Stimulated activated effector memory CD8-positive, alpha-beta T cell treated with anti-CD3 and anti-CD28 coated beads, Interleukin-12 subunit alpha, Interleukin-12 subunit beta, amount 100 ng/mL, for 72 hours (primary cell): ENCODE data around the gene RASA2.

ENCODE experiments used
- ATAC-seq: fragments of 150-1000 bp; cut with Tn5 transposase; 2 replicates; pipeline ENCODE4 v1.10.0; 2021
- DNase-seq, 2 donors: peaks; one replicate each; pipeline ENCODE4 v3.0.0; 2021 to 2022; ENCODE audit warnings: low spot score in 2 of 2
- H3K27ac Mint-ChIP-seq: one replicate; pipeline ENCODE4 v1.8.0; 2022; ENCODE audit warnings: mild to moderate bottlenecking, mixed read lengths
- H3K36me3 Mint-ChIP-seq: one replicate; pipeline ENCODE4 v1.8.0; 2022; ENCODE audit warnings: mild to moderate bottlenecking, mixed read lengths
- H3K4me1 Mint-ChIP-seq: one replicate; pipeline ENCODE4 v1.8.0; 2022; ENCODE audit warnings: mixed read lengths
- H3K4me3 Mint-ChIP-seq: one replicate; pipeline ENCODE4 v1.8.0; 2022; ENCODE audit warnings: mild to moderate bottlenecking, mixed read lengths
- H3K9me3 Mint-ChIP-seq: one replicate; pipeline ENCODE4 v1.8.0; 2022; ENCODE audit warnings: mixed read lengths

RASA2 gene

DNA sequence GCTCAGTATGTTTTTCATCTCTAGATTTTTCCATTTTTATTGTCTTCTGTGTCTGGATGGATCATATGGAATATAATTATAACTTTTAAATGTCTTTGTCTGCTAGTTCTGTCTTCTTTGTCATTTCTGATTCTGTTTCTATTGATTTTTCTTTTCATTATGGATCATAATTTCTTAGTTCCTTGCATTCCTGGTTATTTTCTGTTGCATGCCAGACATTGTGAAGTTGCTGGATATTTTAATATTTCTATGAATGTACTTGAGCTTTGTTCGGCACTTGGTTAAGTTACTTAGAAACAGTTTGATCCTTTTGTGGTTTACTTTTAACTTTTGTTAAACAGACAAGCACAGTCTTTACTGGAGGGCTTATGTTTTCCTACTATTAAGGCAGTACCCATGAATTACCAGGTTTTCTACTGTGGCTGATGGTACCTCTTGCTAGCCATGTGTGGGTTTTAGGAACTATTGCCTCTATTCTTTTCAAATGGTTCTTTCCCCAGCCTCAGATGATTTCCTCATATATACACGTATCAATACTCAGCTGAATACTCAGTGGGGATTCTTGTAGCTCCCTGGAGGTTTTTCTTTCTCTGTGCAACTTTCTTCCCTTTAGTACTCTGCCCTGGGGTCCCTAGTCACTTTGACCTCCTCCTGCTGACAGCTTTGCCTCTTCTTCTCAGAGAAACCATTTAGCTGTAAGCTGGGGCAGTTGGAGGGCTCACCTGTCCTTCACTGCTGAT lies 64.3 kb downstream of the RASA2 start:
- Mint-ChIP-seq H3K36me3 (peaks cover 58% of the 10 kb centered on the region), H3K9me3 (peaks cover 2% of the 10 kb centered on the region)

DNA sequence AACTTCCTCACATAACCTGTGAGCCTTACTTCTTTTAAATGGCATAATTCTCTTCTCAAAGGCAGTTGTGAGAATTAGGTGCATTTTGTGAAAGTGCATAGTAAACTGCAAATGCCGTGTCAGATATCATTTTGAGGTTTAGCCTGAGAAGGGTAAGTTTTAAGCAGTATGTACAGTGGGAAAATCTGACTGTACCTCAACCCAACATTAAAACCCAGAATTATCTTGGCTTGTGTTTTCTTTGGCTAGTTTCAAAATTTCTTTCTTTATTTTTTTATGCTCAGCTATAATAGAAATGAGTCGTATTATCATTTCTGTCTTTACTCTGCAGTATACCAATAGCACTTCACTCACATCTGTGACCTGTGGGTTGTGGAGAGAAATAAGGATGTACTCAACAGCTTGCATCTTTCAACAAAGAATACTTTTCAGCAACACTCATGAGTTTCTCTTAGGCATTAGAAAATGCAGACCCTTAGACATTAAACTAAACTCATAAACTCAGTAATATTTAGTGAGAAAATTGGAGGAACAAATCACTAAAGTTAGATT lies 65.7 kb downstream of the RASA2 start:
- DNase-seq (no peak), ATAC-seq (peak; percentile 83)
- peaks cover 50% of the 10 kb centered on the region for H3K4me1 Mint-ChIP-seq
- peaks cover 2% of the 10 kb centered on the region for H3K9me3 Mint-ChIP-seq
- peak overlapping the region; percentile 47 for H3K4me3 Mint-ChIP-seq
- H3K27ac Mint-ChIP-seq: peak overlapping the region; percentile 91
- peaks cover 45% of the 10 kb centered on the region for H3K36me3 Mint-ChIP-seq

More for the DNA sequence above, 64.3 kb downstream of the RASA2 start:
- Mint-ChIP-seq H3K4me1 (peaks cover 63% of the 10 kb centered on the region), H3K27ac (peak overlapping the region; percentile 26), H3K4me3 (peak overlapping the region; percentile 47)
- DNase-seq (no peak), ATAC-seq (no peak)

GRCh38 chr3:141553055-141553454 lies 66.2 kb downstream of the RASA2 start:
- DNase-seq (no peak), ATAC-seq (peak; percentile 83)
- Mint-ChIP-seq H3K4me3 (peak overlapping the region; percentile 47), H3K9me3 (peaks cover 2% of the 10 kb centered on the region), H3K4me1 (peaks cover 45% of the 10 kb centered on the region), H3K36me3 (peaks cover 40% of the 10 kb centered on the region), H3K27ac (peak overlapping the region; percentile 91)

DNA sequence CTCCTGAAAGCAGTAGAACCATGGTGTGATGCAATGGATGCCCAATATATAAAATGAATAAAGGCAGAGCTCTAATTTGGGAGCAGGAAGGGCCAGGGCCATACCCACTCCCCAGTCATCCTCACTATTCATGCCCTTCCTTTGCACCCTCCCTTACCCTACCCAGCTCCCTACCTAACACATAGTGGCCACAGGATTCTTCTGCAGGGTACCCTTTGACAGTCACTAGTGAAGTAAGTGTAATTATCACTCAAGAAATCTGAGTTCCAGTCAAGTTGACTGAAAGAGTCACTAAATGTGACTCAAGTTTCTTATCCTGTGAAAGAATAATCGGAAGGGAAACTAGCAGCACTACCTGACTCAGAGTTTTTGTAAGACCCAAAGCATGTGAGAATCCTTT lies 69.2 kb downstream of the RASA2 start:
- H3K4me3 Mint-ChIP-seq: no peak overlapping the region
- H3K36me3 Mint-ChIP-seq: peaks cover 15% of the 10 kb centered on the region
- H3K9me3 Mint-ChIP-seq: no peaks in the 10 kb centered on the region
- peaks cover 21% of the 10 kb centered on the region for H3K4me1 Mint-ChIP-seq
- DNase-seq: peak in 1 of 2 donors; percentile 65
- H3K27ac Mint-ChIP-seq: peak overlapping the region; percentile 64
- ATAC-seq: peak; percentile 80

- no peak for ATAC-seq
- peaks cover 6% of the 10 kb centered on the region for H3K4me1 Mint-ChIP-seq
- H3K36me3 Mint-ChIP-seq: peaks cover 6% of the 10 kb centered on the region
These were observed 71.3 kb downstream of the RASA2 start for GRCh38 chr3:141557961-141558706.

GRCh38 chr3:141561426-141562034 lies 74.7 kb downstream of the RASA2 start:
- ATAC-seq (no peak), DNase-seq (peak in 1 of 2 donors; percentile 23)
- Mint-ChIP-seq H3K36me3 (peaks cover 36% of the 10 kb centered on the region), H3K9me3 (no peaks in the 10 kb centered on the region), H3K4me1 (peaks cover 6% of the 10 kb centered on the region), H3K4me3 (no peak overlapping the region), H3K27ac (no peak overlapping the region)

More at GRCh38 chr3:141557961-141558706, 71.3 kb downstream of the RASA2 start:
- Mint-ChIP-seq H3K4me3 (no peak overlapping the region), H3K27ac (no peak overlapping the region), H3K9me3 (no peaks in the 10 kb centered on the region)
- no peak for DNase-seq

- no peak overlapping the region for H3K4me3 Mint-ChIP-seq
- H3K27ac Mint-ChIP-seq: peak overlapping the region; percentile 14
These were observed 77.4 kb downstream of the RASA2 start for GRCh38 chr3:141564241-141564640.

DNA sequence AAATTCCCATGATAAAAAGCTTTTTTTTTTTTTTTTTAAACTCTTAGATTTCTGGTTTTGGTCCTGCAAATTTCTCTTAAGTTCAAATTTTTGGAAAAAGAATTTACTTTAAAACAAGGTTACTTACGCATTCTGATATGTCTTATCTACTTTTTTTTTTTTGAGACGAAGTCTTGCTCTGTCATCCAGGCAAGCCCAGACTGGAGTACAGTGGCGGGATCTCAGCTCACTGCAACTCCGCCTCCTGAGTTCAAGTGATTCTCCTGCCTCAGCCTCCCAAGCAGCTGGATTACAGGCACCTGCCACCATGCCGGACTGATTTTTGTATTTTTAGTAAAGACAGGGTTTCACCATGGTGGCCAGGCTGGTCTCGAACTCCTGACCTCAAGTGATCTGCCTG lies 83.2 kb downstream of the RASA2 start:
- Mint-ChIP-seq H3K4me1 (peaks cover 6% of the 10 kb centered on the region), H3K27ac (no peak overlapping the region), H3K4me3 (no peak overlapping the region), H3K36me3 (peaks cover 92% of the 10 kb centered on the region), H3K9me3 (no peaks in the 10 kb centered on the region)
- no peak for DNase-seq
- no peak for ATAC-seq

More at GRCh38 chr3:141564241-141564640, 77.4 kb downstream of the RASA2 start:
- Mint-ChIP-seq H3K36me3 (peaks cover 55% of the 10 kb centered on the region), H3K4me1 (peaks cover 6% of the 10 kb centered on the region), H3K9me3 (no peaks in the 10 kb centered on the region)
- ATAC-seq (no peak), DNase-seq (no peak)

DNA sequence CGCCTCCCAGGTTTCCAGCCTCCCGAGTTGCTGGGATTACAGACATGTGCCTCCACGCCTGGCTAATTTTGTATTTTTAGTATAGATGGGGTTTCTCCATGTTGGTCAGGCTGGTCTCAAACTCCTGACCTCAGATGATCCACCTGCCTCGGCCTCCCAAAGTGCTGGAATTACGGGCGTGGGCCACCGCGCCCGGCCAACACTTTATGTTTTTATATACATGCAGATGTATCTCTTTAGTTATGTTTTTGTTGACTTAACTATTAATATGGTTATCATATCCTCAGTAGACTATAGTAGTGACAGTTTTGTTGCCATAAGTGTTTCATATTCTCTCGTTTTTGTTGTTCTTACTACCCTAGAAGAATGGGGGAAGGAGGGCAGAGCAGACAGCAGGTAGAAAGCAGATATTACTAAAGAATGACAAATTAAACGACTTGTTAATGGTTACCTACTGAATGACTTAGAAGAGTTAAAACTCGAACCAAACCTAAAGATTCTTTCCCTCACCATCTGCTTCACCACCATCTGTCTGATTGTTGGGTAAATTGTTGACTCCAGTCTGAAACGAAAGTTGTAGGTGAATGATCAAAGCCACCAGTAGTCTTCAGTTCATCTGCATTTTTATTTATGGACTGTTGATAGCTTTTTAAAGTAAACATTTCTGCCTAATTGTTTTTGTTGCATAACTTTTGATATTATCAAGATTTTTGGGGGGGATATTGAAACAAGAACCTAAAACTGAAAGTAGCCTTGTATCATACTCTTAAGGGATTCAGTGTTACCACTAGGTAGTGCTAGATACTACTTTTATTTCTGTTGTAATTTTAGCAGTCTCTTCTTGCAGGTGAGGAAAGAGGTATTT lies 89.3 kb downstream of the RASA2 start:
- peak; percentile 56 for ATAC-seq
- H3K4me3 Mint-ChIP-seq: no peak overlapping the region

DNA sequence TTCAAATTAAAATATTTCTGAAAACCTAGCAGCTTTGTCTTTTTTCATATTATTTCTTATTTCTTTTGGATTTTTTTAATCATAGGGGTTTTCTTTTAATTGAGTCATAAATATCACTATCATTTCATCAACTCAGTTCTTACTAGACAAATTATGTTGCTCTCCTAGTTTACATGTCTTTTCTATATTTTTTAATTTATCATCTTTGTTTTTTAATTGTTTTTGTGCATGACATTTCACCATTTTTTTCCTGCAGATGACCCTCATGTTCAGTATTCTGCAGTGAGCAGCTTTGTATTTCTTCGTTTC lies 89.9 kb downstream of the RASA2 start:
- ATAC-seq (no peak), DNase-seq (no peak)
- Mint-ChIP-seq H3K4me1 (peaks cover 4% of the 10 kb centered on the region), H3K4me3 (no peak overlapping the region), H3K27ac (peak overlapping the region; percentile 30), H3K9me3 (no peaks in the 10 kb centered on the region), H3K36me3 (peaks cover 100% of the 10 kb centered on the region)

More for the DNA sequence above, 89.3 kb downstream of the RASA2 start:
- DNase-seq: no peak
- peaks cover 100% of the 10 kb centered on the region for H3K36me3 Mint-ChIP-seq
- peak overlapping the region; percentile 30 for H3K27ac Mint-ChIP-seq
- peaks cover 4% of the 10 kb centered on the region for H3K4me1 Mint-ChIP-seq
- no peaks in the 10 kb centered on the region for H3K9me3 Mint-ChIP-seq

- DNase-seq (no peak), ATAC-seq (no peak)
- no peak overlapping the region for H3K27ac Mint-ChIP-seq
- H3K36me3 Mint-ChIP-seq: peaks cover 100% of the 10 kb centered on the region
- no peak overlapping the region for H3K4me3 Mint-ChIP-seq
- peaks cover 4% of the 10 kb centered on the region for H3K4me1 Mint-ChIP-seq
- no peaks in the 10 kb centered on the region for H3K9me3 Mint-ChIP-seq
These were observed 91.6 kb downstream of the RASA2 start for GRCh38 chr3:141578202-141578973.

GRCh38 chr3:141594357-141594756 lies 107.5 kb downstream of the RASA2 start:
- H3K9me3 Mint-ChIP-seq: no peaks in the 10 kb centered on the region
- H3K4me1 Mint-ChIP-seq: no peaks in the 10 kb centered on the region
- H3K4me3 Mint-ChIP-seq: no peak overlapping the region
- no peak overlapping the region for H3K27ac Mint-ChIP-seq
- no peak for ATAC-seq
- DNase-seq: no peak
- peaks cover 97% of the 10 kb centered on the region for H3K36me3 Mint-ChIP-seq

DNA sequence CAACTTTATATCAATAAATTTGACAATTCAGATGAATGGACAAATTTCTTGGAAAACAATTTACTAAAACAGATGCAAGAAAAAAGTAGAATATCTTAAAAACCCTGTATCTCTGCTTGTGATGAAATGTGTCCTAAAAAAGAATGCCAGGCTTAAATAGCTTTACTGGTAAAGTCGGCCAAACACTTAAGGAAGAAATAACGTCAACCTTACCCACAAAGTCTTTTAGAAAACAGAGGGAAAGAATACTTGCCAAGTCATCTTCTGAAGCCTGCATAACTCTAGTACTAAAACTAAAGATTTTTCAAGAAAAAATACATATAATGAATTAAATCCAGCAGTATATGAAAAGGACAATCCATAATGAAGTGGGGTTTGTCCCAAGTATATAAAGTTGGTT lies 111.1 kb downstream of the RASA2 start:
- no peak for ATAC-seq
- Mint-ChIP-seq H3K4me3 (no peak overlapping the region), H3K9me3 (peaks cover 2% of the 10 kb centered on the region), H3K36me3 (peaks cover 79% of the 10 kb centered on the region), H3K27ac (no peak overlapping the region), H3K4me1 (no peaks in the 10 kb centered on the region)
- DNase-seq: no peak

DNA sequence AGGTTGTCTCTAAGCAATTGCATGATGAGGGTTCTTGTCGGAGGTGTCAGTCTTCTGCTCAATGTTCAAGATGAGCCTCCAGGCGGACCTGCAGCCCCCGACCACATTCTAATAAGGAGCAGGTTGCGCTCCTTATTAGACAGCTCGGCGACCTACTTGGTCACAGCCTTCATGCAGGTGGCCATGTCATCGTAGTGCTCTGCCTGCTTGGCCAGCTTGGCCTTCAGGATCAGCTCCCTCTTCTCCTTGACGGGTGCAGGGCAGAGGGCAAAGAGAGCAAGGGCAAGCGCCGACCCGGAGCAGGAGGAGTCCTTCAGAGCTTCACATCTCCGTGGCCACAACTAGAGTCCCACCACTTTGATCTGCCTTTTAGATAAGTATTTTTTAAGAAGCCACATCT lies 113.5 kb downstream of the RASA2 start:
- DNase-seq: no peak
- no peak for ATAC-seq
- H3K4me1 Mint-ChIP-seq: peaks cover 2% of the 10 kb centered on the region
- H3K27ac Mint-ChIP-seq: no peak overlapping the region
- no peak overlapping the region for H3K4me3 Mint-ChIP-seq
- peaks cover 64% of the 10 kb centered on the region for H3K36me3 Mint-ChIP-seq
- H3K9me3 Mint-ChIP-seq: peaks cover 2% of the 10 kb centered on the region
